GM12891 (cell line): Measurements from ENCODE around the gene AGBL1.

ENCODE experiments used
- DNase-seq: peaks from one replicate; pipeline ENCODE4 v3.0.0; 2011; ENCODE audit warnings: low spot score; ENCODE audit not compliant: insufficient read length
- FAIRE-seq: peaks from 2 replicates; lab custom pipeline; 2011; peaks lifted over from hg19 to GRCh38; lab: Jason Lieb, UNC
- PAX5 ChIP-seq: IDR thresholded peaks from 2 replicates; pipeline ENCODE4 v1.6.1; 2011; ENCODE audit warnings: low read length, moderate library complexity, mild to moderate bottlenecking; ENCODE audit not compliant: insufficient read depth, severe bottlenecking
- POLR2A ChIP-seq: IDR thresholded peaks from 2 replicates; pipeline ENCODE4 v1.6.1; 2011; ENCODE audit warnings: low read depth, low read length, control low read depth
- POLR2AphosphoS5 ChIP-seq: IDR thresholded peaks from 2 replicates; pipeline ENCODE4 v1.6.1; 2011; ENCODE audit warnings: low read depth, low read length, control low read depth
- POU2F2 ChIP-seq: IDR thresholded peaks from 2 replicates; pipeline ENCODE4 v1.6.1; 2011; ENCODE audit warnings: low read depth, mild to moderate bottlenecking, control low read depth, low read length, moderate library complexity
- SPI1 ChIP-seq: IDR thresholded peaks from 2 replicates; pipeline ENCODE4 v1.6.1; 2011; ENCODE audit warnings: low read depth, low read length, control low read depth
- TAF1 ChIP-seq: IDR thresholded peaks from 2 replicates; pipeline ENCODE4 v1.6.1; 2011; ENCODE audit warnings: low read depth, low read length, control low read depth

Gene AGBL1

GRCh38 chr15:86663979-86664378, 584.3 kb downstream of the AGBL1 start:
- DNase-seq (no peak), FAIRE-seq (no peak)
- TF ChIP-seq POLR2AphosphoS5 (no peak), TAF1 (no peak), POU2F2 (no peak), SPI1 (no peak), POLR2A (no peak), PAX5 (no peak)

- DNase-seq (no peak), FAIRE-seq (no peak)
- no peak for TF ChIP-seq POLR2AphosphoS5
- TF ChIP-seq PAX5, result no peak
- no peak for TF ChIP-seq POLR2A
- no peak for TF ChIP-seq SPI1
- TF ChIP-seq TAF1, result no peak
- TF ChIP-seq POU2F2, result no peak
These were observed 584.9 kb downstream of the AGBL1 start for GRCh38 chr15:86664581-86664980.

GRCh38 chr15:86676002-86676401, 596.3 kb downstream of the AGBL1 start:
- TF ChIP-seq POLR2A (no peak), POU2F2 (no peak), PAX5 (no peak), TAF1 (no peak), SPI1 (no peak)
- DNase-seq (no peak), FAIRE-seq (no peak)

- TF ChIP-seq TAF1, result no peak
- no peak for TF ChIP-seq POU2F2
- TF ChIP-seq POLR2A, result no peak
- no peak for TF ChIP-seq SPI1
- no peak for TF ChIP-seq PAX5
- no peak for TF ChIP-seq POLR2AphosphoS5
- DNase-seq (no peak), FAIRE-seq (no peak)
These were observed 597.6 kb downstream of the AGBL1 start for GRCh38 chr15:86677278-86677677.

GRCh38 chr15:86685263-86685662, 605.6 kb downstream of the AGBL1 start:
- FAIRE-seq (no peak), DNase-seq (no peak)
- TF ChIP-seq TAF1 (no peak), SPI1 (no peak), POU2F2 (no peak), POLR2A (no peak), PAX5 (no peak), POLR2AphosphoS5 (no peak)

GRCh38 chr15:86689006-86689405, 609.3 kb downstream of the AGBL1 start:
- FAIRE-seq (no peak), DNase-seq (no peak)
- TF ChIP-seq SPI1, result no peak
- TF ChIP-seq POU2F2, result no peak
- TF ChIP-seq PAX5, result no peak
- TF ChIP-seq POLR2A, result no peak
- TF ChIP-seq TAF1, result no peak
- TF ChIP-seq POLR2AphosphoS5, result no peak

- DNase-seq (no peak), FAIRE-seq (no peak)
- no peak for TF ChIP-seq POLR2A
- TF ChIP-seq SPI1, result no peak
These were observed 610.9 kb downstream of the AGBL1 start for GRCh38 chr15:86690566-86690965.

- no peak for FAIRE-seq
- TF ChIP-seq PAX5 (no peak), POLR2AphosphoS5 (no peak), SPI1 (no peak), POLR2A (no peak)
- DNase-seq, result no peak
These were observed 611.5 kb downstream of the AGBL1 start for GRCh38 chr15:86691091-86691663.

- no peak for DNase-seq
- FAIRE-seq, result no peak
- TF ChIP-seq POLR2A (no peak), PAX5 (no peak), TAF1 (no peak), POLR2AphosphoS5 (no peak), POU2F2 (no peak), SPI1 (no peak)
These were observed 621.4 kb downstream of the AGBL1 start for GRCh38 chr15:86700864-86701610.

GRCh38 chr15:86701611-86701963, 621.9 kb downstream of the AGBL1 start:
- FAIRE-seq (no peak), DNase-seq (no peak)
- TF ChIP-seq POLR2A, result no peak
- TF ChIP-seq PAX5, result no peak
- TF ChIP-seq SPI1, result no peak
- no peak for TF ChIP-seq TAF1
- no peak for TF ChIP-seq POU2F2
- no peak for TF ChIP-seq POLR2AphosphoS5
